ENCODE results near the gene MPV17L2.

MPV17L2 gene

GRCh38 chr19:18145391-18145999, 47.5 kb upstream of the MPV17L2 start:
- Histone ChIP-seq H3K4ac (ENCODE audit: low read depth in 1 of 2, low read length in 2 of 2) (no peak overlapping the region), H3K27ac (ENCODE audit: low read length, poor library complexity, severe bottlenecking) (no peak overlapping the region), H3K23ac (ENCODE audit: low read length in 2 of 2) (no peak overlapping the region), H3K4me2 (ENCODE audit: low read length, poor library complexity, severe bottlenecking) (no peak overlapping the region), H2BK15ac (ENCODE audit: low read depth, poor library complexity, severe bottlenecking) (no peak overlapping the region), H2AFZ (ENCODE audit: low read depth, low read length) (no peak overlapping the region), H3K4me1 (ENCODE audit: control insufficient read depth, insufficient read depth, low read depth, low read length) (peaks cover 2% of the 10 kb centered on the region), H3K18ac (ENCODE audit: low read depth in 1 of 2, low read length in 2 of 2) (no peak overlapping the region), H4K8ac (ENCODE audit: low read length) (no peak overlapping the region), H2BK12ac (ENCODE audit: low read length in 2 of 2) (no peak overlapping the region), H3K79me1 (replicated peaks; ENCODE audit: low read length, poor library complexity, severe bottlenecking) (no peaks in the 10 kb centered on the region), H3K36me3 (ENCODE audit: control insufficient read depth in 1 of 2, insufficient read depth in 2 of 2, low read depth in 1 of 2, low read length in 2 of 2) (peaks cover 30 to 73% of the 10 kb centered on the region in 2 experiments), H4K91ac (ENCODE audit: low read length) (no peak overlapping the region), H3K9me3 (ENCODE audit: control insufficient read depth, low read length) (no peaks in the 10 kb centered on the region), H3K27me3 (ENCODE audit: control insufficient read depth in 1 of 2, insufficient read depth in 1 of 2, low read length in 2 of 2) (no peaks in the 10 kb centered on the region), H2AK5ac (ENCODE audit: low read length, severe bottlenecking) (no peak overlapping the region), H2BK120ac (ENCODE audit: low read depth, low read length) (no peak overlapping the region), H3K4me3 (ENCODE audit: insufficient read depth in 1 of 2, low read depth in 1 of 2, low read length in 2 of 2) (no peak overlapping the region), H3K9ac (ENCODE audit: low read length) (no peak overlapping the region), H2BK5ac (ENCODE audit: low read depth, low read length, poor library complexity, severe bottlenecking) (no peak overlapping the region), H3K14ac (ENCODE audit: low read length in 2 of 2) (no peak overlapping the region)
- DNase-seq: no peak
- 92% methylated on average over 19 of the region's 19 CpGs for WGBS

GRCh38 chr19:18147396-18147795, 45.6 kb upstream of the MPV17L2 start:
- Histone ChIP-seq H4K91ac (ENCODE audit: low read length) (no peak overlapping the region), H3K14ac (ENCODE audit: low read length in 2 of 2) (no peak overlapping the region), H4K8ac (ENCODE audit: low read length) (no peak overlapping the region), H3K27me3 (ENCODE audit: control insufficient read depth in 1 of 2, insufficient read depth in 1 of 2, low read length in 2 of 2) (no peaks in the 10 kb centered on the region), H2BK15ac (ENCODE audit: low read depth, poor library complexity, severe bottlenecking) (no peak overlapping the region), H2AK5ac (ENCODE audit: low read length, severe bottlenecking) (no peak overlapping the region), H3K79me1 (replicated peaks; ENCODE audit: low read length, poor library complexity, severe bottlenecking) (peaks cover 2% of the 10 kb centered on the region), H2BK120ac (ENCODE audit: low read depth, low read length) (no peak overlapping the region), H3K9ac (ENCODE audit: low read length) (no peak overlapping the region), H3K27ac (ENCODE audit: low read length, poor library complexity, severe bottlenecking) (no peak overlapping the region), H3K4ac (ENCODE audit: low read depth in 1 of 2, low read length in 2 of 2) (no peak overlapping the region), H3K23ac (ENCODE audit: low read length in 2 of 2) (no peak overlapping the region), H2BK5ac (ENCODE audit: low read depth, low read length, poor library complexity, severe bottlenecking) (no peak overlapping the region), H3K4me2 (ENCODE audit: low read length, poor library complexity, severe bottlenecking) (no peak overlapping the region), H3K18ac (ENCODE audit: low read depth in 1 of 2, low read length in 2 of 2) (no peak overlapping the region), H2AFZ (ENCODE audit: low read depth, low read length) (no peak overlapping the region), H3K4me1 (ENCODE audit: control insufficient read depth, insufficient read depth, low read depth, low read length) (peaks cover 6% of the 10 kb centered on the region), H3K4me3 (ENCODE audit: insufficient read depth in 1 of 2, low read depth in 1 of 2, low read length in 2 of 2) (no peak overlapping the region), H3K9me3 (ENCODE audit: control insufficient read depth, low read length) (no peaks in the 10 kb centered on the region), H3K36me3 (ENCODE audit: control insufficient read depth in 1 of 2, insufficient read depth in 2 of 2, low read depth in 1 of 2, low read length in 2 of 2) (peaks cover 24 to 70% of the 10 kb centered on the region in 2 experiments), H2BK12ac (ENCODE audit: low read length in 2 of 2) (no peak overlapping the region)
- DNase-seq: no peak
- WGBS: 91% methylated on average over 10 of the region's 13 CpGs

GRCh38 chr19:18149596-18149975, 43.4 kb upstream of the MPV17L2 start:
- Histone ChIP-seq H3K4ac (ENCODE audit: low read depth in 1 of 2, low read length in 2 of 2) (no peak overlapping the region), H3K36me3 (ENCODE audit: control insufficient read depth in 1 of 2, insufficient read depth in 2 of 2, low read depth in 1 of 2, low read length in 2 of 2) (peaks cover 11 to 51% of the 10 kb centered on the region in 2 experiments)

GRCh38 chr19:18150776-18151624, 42.0 kb upstream of the MPV17L2 start:
- no peak overlapping the region for H3K27ac ChIP-seq (ENCODE audit: low read length, poor library complexity, severe bottlenecking)
- H3K79me1 ChIP-seq (replicated peaks; ENCODE audit: low read length, poor library complexity, severe bottlenecking): peaks cover 2% of the 10 kb centered on the region
- H3K36me3 ChIP-seq (ENCODE audit: control insufficient read depth in 1 of 2, insufficient read depth in 2 of 2, low read depth in 1 of 2, low read length in 2 of 2): peaks cover 6 to 46% of the 10 kb centered on the region in 2 experiments
- H3K9ac ChIP-seq (ENCODE audit: low read length): peak overlapping the region; percentile 94
- no peak overlapping the region for H3K18ac ChIP-seq (ENCODE audit: low read depth in 1 of 2, low read length in 2 of 2)
- no peak overlapping the region for H3K4me3 ChIP-seq (ENCODE audit: insufficient read depth in 1 of 2, low read depth in 1 of 2, low read length in 2 of 2)
- H3K4ac ChIP-seq (ENCODE audit: low read depth in 1 of 2, low read length in 2 of 2): no peak overlapping the region
- H3K14ac ChIP-seq (ENCODE audit: low read length in 2 of 2): no peak overlapping the region
- no peaks in the 10 kb centered on the region for H3K27me3 ChIP-seq (ENCODE audit: control insufficient read depth in 1 of 2, insufficient read depth in 1 of 2, low read length in 2 of 2)
- 91% methylated on average over 18 of the region's 18 CpGs for WGBS
- H2BK5ac ChIP-seq (ENCODE audit: low read depth, low read length, poor library complexity, severe bottlenecking): no peak overlapping the region
- H2BK120ac ChIP-seq (ENCODE audit: low read depth, low read length): no peak overlapping the region
- no peak for DNase-seq
- no peak overlapping the region for H3K23ac ChIP-seq (ENCODE audit: low read length in 2 of 2)
- H3K9me3 ChIP-seq (ENCODE audit: control insufficient read depth, low read length): no peaks in the 10 kb centered on the region
- no peak overlapping the region for H4K8ac ChIP-seq (ENCODE audit: low read length)
- peaks cover 20% of the 10 kb centered on the region for H3K4me1 ChIP-seq (ENCODE audit: control insufficient read depth, insufficient read depth, low read depth, low read length)
- no peak overlapping the region for H2BK15ac ChIP-seq (ENCODE audit: low read depth, poor library complexity, severe bottlenecking)
- no peak overlapping the region for H2AFZ ChIP-seq (ENCODE audit: low read depth, low read length)
- H4K91ac ChIP-seq (ENCODE audit: low read length): no peak overlapping the region
- no peak overlapping the region for H2BK12ac ChIP-seq (ENCODE audit: low read length in 2 of 2)
- H3K4me2 ChIP-seq (ENCODE audit: low read length, poor library complexity, severe bottlenecking): no peak overlapping the region
- no peak overlapping the region for H2AK5ac ChIP-seq (ENCODE audit: low read length, severe bottlenecking)

More at GRCh38 chr19:18149596-18149975, 43.4 kb upstream of the MPV17L2 start:
- no peak overlapping the region for H3K4me3 ChIP-seq (ENCODE audit: insufficient read depth in 1 of 2, low read depth in 1 of 2, low read length in 2 of 2)
- H3K9ac ChIP-seq (ENCODE audit: low read length): no peak overlapping the region
- no peak overlapping the region for H2BK15ac ChIP-seq (ENCODE audit: low read depth, poor library complexity, severe bottlenecking)
- DNase-seq: no peak
- H2BK5ac ChIP-seq (ENCODE audit: low read depth, low read length, poor library complexity, severe bottlenecking): no peak overlapping the region
- H2AFZ ChIP-seq (ENCODE audit: low read depth, low read length): no peak overlapping the region
- 96% methylated on average over 14 of the region's 16 CpGs for WGBS
- no peaks in the 10 kb centered on the region for H3K9me3 ChIP-seq (ENCODE audit: control insufficient read depth, low read length)
- no peak overlapping the region for H3K18ac ChIP-seq (ENCODE audit: low read depth in 1 of 2, low read length in 2 of 2)
- no peak overlapping the region for H3K23ac ChIP-seq (ENCODE audit: low read length in 2 of 2)
- H3K14ac ChIP-seq (ENCODE audit: low read length in 2 of 2): no peak overlapping the region
- H4K91ac ChIP-seq (ENCODE audit: low read length): no peak overlapping the region
- H3K27me3 ChIP-seq (ENCODE audit: control insufficient read depth in 1 of 2, insufficient read depth in 1 of 2, low read length in 2 of 2): no peaks in the 10 kb centered on the region
- no peak overlapping the region for H3K27ac ChIP-seq (ENCODE audit: low read length, poor library complexity, severe bottlenecking)
- no peak overlapping the region for H4K8ac ChIP-seq (ENCODE audit: low read length)
- no peak overlapping the region for H2BK120ac ChIP-seq (ENCODE audit: low read depth, low read length)
- H2AK5ac ChIP-seq (ENCODE audit: low read length, severe bottlenecking): no peak overlapping the region
- no peak overlapping the region for H3K4me2 ChIP-seq (ENCODE audit: low read length, poor library complexity, severe bottlenecking)
- peaks cover 11% of the 10 kb centered on the region for H3K4me1 ChIP-seq (ENCODE audit: control insufficient read depth, insufficient read depth, low read depth, low read length)
- H3K79me1 ChIP-seq (replicated peaks; ENCODE audit: low read length, poor library complexity, severe bottlenecking): peaks cover 2% of the 10 kb centered on the region
- H2BK12ac ChIP-seq (ENCODE audit: low read length in 2 of 2): no peak overlapping the region

All from mesenchymal stem cell (in vitro differentiated cells and primary cell).